ENCODE measurements around the gene LRRFIP1.

Gene LRRFIP1

DNA sequence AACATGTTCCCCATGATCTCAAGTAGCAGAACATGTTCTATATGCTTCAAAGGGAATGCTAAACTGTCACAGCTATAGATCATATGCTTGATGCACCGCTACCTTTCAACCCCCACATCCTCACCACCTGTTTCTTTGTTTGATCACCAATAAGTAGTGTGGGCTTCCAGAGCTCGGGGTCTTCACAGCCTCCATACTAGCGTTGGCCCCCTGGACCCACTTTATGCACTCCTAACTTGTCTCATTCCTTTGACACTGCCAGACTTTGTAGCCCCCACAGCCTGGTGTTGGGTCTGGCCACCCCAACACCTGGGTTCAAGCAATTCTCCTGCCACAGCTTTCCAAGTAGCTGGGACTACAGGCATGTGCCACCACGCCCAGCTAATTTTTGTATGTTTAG is 159.5 kb downstream of the LRRFIP1 start:
- Histone ChIP-seq H4K20me1 (no peaks in the 10 kb centered on the region), H3K4me1 (no peaks in the 10 kb centered on the region), H3K9ac (no peak overlapping the region), H3K9me3 (replicated peaks in 1 of 11) (peaks cover 37 to 45% (median 42%) of the 10 kb centered on the region in 11 experiments), H3K27ac (no peak overlapping the region), H3K36me3 (peaks cover 38 to 62% (median 43%) of the 10 kb centered on the region in 11 experiments), H3K27me3 (no peaks in the 10 kb centered on the region), H3K4me3 (no peak overlapping the region), H3K4me2 (no peak overlapping the region)
- no peak for TF ChIP-seq Cebpa-rat (IDR thresholded peaks at IDR 0.05)

DNA sequence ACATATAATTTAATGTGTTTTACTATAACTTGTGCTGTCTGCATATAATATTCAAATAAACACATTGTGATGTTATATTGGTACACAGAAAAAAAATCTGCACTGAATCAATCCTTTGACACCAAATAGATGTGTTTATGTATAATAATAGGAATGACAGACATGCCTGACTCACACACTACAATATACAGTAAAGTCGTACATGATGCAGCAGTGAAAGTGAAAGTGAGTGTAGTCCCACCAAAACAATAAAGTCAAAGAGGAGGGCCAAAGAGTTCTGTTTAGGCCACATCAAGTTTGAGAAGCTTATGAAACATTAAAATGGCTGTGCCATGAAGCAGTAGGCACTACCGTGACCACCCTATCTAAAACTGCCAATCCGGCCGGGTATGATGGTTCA is 163.0 kb downstream of the LRRFIP1 start:
- Histone ChIP-seq H3K4me2 (no peak overlapping the region), H3K9me3 (replicated peaks in 1 of 11) (peaks cover 18 to 21% (median 20%) of the 10 kb centered on the region in 11 experiments), H3K9ac (no peak overlapping the region), H3K36me3 (peaks cover 17 to 45% (median 21%) of the 10 kb centered on the region in 11 experiments), H3K4me1 (no peaks in the 10 kb centered on the region), H3K27ac (no peak overlapping the region), H3K4me3 (no peak overlapping the region), H4K20me1 (no peaks in the 10 kb centered on the region), H3K27me3 (no peaks in the 10 kb centered on the region)
- TF ChIP-seq Cebpa-rat (IDR thresholded peaks at IDR 0.05) = no peak

DNA sequence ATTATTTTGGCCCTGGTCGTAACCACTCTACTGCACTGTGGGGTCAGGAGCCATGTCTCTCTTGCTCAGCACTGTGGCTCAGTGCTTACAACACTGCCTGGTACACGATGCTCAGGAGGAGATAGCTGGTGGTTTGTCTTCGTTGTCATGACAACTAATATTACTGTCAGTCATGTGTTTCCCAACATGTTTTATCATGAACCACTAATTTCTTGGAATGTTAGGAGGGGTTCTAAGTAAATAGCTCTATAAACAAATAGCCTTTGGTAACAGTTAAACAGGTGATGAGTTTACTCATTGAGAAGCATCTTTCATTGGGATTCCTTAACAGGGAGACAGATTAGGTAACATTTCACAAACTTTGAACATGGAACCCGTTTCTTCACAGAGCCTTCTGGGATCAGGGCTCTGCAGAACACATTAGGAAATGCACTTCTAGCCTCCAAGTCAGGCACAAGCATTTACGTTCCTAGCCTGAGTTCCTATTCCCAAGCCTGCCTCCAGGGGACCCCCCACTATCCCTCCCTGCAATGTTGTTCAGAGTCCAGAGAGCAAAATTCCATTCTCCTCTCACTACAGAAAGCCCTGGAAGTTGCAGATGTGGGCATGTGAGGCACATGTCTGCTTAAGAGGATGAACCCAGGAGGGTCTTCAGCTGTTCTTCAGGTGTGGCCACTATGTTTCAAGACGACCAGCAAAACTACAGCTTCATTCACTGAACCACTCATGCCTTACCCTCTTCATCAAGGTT is 164.8 kb downstream of the LRRFIP1 start:
- TF ChIP-seq Cebpa-rat (IDR thresholded peaks at IDR 0.05) = no peak
- H3K9ac ChIP-seq = no peak overlapping the region
- no peak overlapping the region for H3K27ac ChIP-seq
- H3K4me2 ChIP-seq = no peak overlapping the region
- no peaks in the 10 kb centered on the region for H4K20me1 ChIP-seq
- no peaks in the 10 kb centered on the region for H3K27me3 ChIP-seq
- H3K9me3 ChIP-seq (replicated peaks in 1 of 11) = peaks cover 2 to 7% (median 3%) of the 10 kb centered on the region in 11 experiments
- H3K36me3 ChIP-seq = peaks cover 2 to 29% (median 5%) of the 10 kb centered on the region in 11 experiments; a peak in 19 of 22 replicates
- no peak overlapping the region for H3K4me3 ChIP-seq
- no peaks in the 10 kb centered on the region for H3K4me1 ChIP-seq

DNA sequence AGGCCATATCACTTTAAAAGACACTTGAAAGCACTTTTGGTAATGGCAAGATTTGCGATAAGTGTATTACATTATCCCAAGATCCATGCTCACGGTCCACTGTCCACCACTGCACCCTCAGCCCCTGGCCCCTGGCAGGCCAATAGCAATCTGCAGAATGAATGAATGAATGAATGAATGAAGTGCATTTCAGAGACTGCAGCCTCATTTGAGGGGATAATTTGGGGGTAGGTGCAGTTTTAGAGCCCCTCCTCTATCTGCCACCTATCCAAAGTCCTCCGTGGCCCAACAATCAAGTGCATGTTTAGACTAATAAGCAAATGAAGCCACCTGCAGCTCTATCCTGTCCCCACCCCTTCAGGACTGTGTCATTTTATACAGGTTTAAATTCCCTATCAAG is 169.9 kb downstream of the LRRFIP1 start:
- no peak overlapping the region for H3K4me2 ChIP-seq
- no peak for TF ChIP-seq Cebpa-rat (IDR thresholded peaks at IDR 0.05)

DNA sequence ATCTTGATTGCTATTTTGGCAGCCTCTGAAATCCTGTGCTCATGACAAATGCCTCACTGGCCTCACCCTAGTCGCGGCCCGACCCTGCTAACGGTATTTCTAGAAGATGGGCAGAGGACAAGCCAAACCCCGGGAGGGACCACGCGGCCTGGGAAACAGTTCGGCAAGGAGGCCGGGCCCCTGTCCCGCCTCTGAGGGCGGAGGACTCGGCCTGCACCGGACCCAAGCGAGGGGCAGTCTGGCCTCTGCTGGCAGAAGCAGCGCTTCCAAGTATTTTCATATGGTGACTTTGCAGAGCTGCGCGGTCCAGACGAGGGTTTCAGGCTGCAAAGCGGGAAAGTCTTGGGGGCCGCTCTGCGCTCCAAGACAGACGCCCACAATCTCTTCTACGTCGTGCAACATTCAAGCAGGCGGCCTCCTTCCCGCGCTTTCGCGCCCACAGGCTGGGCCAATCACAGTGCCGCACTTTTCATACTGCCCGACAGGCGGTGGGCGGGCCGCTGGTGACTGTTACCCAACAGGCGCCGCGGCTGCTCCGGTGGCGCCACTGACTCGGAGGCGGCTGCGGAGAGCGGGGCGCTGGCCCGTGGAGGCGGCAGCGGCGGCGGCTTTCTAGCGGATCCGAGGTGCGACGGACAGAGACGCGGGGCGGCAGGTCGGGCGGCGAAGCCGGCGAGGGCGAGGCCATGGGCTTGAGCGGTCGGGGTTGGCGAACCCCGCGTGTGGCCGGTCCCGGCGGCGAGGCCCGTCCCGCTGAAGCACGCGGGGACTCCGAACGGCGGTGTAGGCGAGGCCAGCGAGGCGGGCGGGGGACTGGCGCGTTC is 171.1 kb downstream of the LRRFIP1 start, which contains the start of gene RBM44:
Gene RBM44, plus strand, starts transcription at position 544 of the 824 bp plus-strand sequence. CDS start 14,831 bp downstream, outside the sequence.
- Histone ChIP-seq H3K4me1 (no peaks in the 10 kb centered on the region), H3K9ac (no peak within 1 kb of the TSS), H3K27ac (no peak within 1 kb of the TSS), H3K36me3 (peaks cover 0 to 18% (median 11%) of the 10 kb centered on the region in 11 experiments; a peak in 7 of 22 replicates), H3K4me2 (no peak within 1 kb of the TSS), H3K27me3 (no peaks in the 10 kb centered on the region), H3K9me3 (replicated peaks in 1 of 11) (peaks cover 24 to 33% (median 26%) of the 10 kb centered on the region in 11 experiments), H3K4me3 (no peak within 1 kb of the TSS), H4K20me1 (no peaks in the 10 kb centered on the region)
- TF ChIP-seq Cebpa-rat (IDR thresholded peaks at IDR 0.05) = no peak

More for the DNA sequence above, 169.9 kb downstream of the LRRFIP1 start:
- no peaks in the 10 kb centered on the region for H3K4me1 ChIP-seq
- no peak overlapping the region for H3K9ac ChIP-seq
- no peaks in the 10 kb centered on the region for H3K27me3 ChIP-seq
- no peak overlapping the region for H3K4me3 ChIP-seq
- no peak overlapping the region for H3K27ac ChIP-seq
- peaks cover 24 to 33% (median 26%) of the 10 kb centered on the region in 11 experiments for H3K9me3 ChIP-seq (replicated peaks in 1 of 11)
- H4K20me1 ChIP-seq = no peaks in the 10 kb centered on the region
- peaks cover 0 to 18% (median 11%) of the 10 kb centered on the region in 11 experiments; a peak in 7 of 22 replicates for H3K36me3 ChIP-seq

DNA sequence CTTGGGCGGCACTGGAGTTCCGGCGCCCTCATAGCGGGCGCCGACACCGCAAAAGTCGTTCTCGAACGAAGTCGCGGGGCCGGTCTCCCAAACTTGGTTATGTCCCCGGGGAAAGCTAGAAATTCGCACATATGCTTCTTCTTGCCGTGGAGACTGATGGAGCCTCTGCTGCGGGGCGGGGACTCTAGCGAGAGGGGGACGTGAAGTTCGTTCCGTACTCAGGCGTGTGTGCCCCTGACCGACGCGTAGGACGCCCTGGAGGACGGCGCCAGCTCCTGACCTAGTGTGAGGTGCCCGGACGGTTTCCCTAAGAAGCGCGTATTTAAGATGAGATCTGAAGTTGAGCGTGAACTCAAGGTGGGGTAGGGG is 171.7 kb downstream of the LRRFIP1 start:
- no peak for TF ChIP-seq Cebpa-rat (IDR thresholded peaks at IDR 0.05)
- Histone ChIP-seq H3K9ac (no peak overlapping the region), H3K4me1 (peaks cover 0 to 5% (median 4%) of the 10 kb centered on the region in 10 experiments; a peak in 13 of 20 replicates)

DNA sequence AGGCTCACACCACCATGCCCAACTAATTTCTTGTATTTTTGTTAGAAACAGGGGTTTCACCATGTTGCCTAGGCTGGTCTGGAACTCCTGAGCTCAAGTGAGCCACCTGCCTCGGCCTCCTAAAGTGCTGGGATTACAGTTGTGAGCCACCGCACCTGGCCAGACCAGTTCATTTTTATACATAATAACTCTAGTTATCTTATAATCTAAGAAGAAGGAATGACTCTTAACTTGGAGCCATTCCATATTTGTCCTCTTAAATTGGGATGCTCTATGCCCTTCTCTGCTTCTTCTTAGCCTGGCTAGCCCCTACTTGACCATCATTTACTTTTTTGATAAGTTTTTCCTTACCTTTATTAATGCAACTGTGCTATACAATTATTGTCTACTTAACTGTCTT is 174.1 kb downstream of the LRRFIP1 start:
- Histone ChIP-seq H3K4me2 (no peak overlapping the region), H3K9me3 (replicated peaks in 1 of 11) (peaks cover 24 to 33% (median 26%) of the 10 kb centered on the region in 11 experiments), H4K20me1 (no peaks in the 10 kb centered on the region), H3K4me3 (no peak overlapping the region), H3K36me3 (peaks cover 0 to 18% (median 11%) of the 10 kb centered on the region in 11 experiments; a peak in 7 of 22 replicates), H3K27me3 (no peaks in the 10 kb centered on the region), H3K4me1 (peaks cover 0 to 15% (median 9%) of the 10 kb centered on the region in 10 experiments; a peak in 13 of 20 replicates), H3K9ac (no peak overlapping the region), H3K27ac (no peak overlapping the region)
- no peak for TF ChIP-seq Cebpa-rat (IDR thresholded peaks at IDR 0.05)

More for the DNA sequence above, 171.7 kb downstream of the LRRFIP1 start:
- Histone ChIP-seq H3K27ac (no peak overlapping the region), H3K27me3 (no peaks in the 10 kb centered on the region), H4K20me1 (no peaks in the 10 kb centered on the region), H3K4me2 (no peak overlapping the region), H3K36me3 (peaks cover 0 to 18% (median 11%) of the 10 kb centered on the region in 11 experiments; a peak in 7 of 22 replicates), H3K4me3 (no peak overlapping the region), H3K9me3 (replicated peaks in 1 of 11) (peaks cover 24 to 33% (median 26%) of the 10 kb centered on the region in 11 experiments)

DNA sequence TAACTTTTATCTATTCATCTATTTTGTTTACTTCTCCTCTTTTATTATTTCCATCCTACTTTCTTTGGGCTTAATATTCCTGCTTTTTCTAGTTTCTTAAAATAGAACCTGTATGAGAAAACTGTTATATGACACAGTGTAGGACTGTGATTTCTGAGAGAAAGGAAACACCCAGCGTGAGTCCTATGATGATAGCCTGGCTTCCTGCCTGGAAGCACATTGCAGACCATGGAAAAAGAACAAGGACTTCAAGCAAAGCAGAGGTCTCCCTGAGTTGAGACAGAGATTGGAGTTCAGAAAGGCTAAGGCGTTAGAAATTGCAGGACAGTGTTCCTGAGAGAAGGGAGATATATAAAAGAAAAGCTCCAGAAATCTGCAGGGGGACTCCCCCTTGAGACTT is 178.9 kb downstream of the LRRFIP1 start:
- Histone ChIP-seq H3K4me2 (no peak overlapping the region), H4K20me1 (no peaks in the 10 kb centered on the region), H3K27me3 (no peaks in the 10 kb centered on the region), H3K9me3 (replicated peaks in 1 of 11) (peaks cover 0 to 8% (median 0%) of the 10 kb centered on the region in 11 experiments; a peak in 2 of 22 replicates), H3K4me1 (peaks cover 3 to 15% (median 9%) of the 10 kb centered on the region in 10 experiments; a peak in 14 of 20 replicates), H3K27ac (no peak overlapping the region), H3K4me3 (no peak overlapping the region), H3K36me3 (no peaks in the 10 kb centered on the region), H3K9ac (no peak overlapping the region)
- TF ChIP-seq Cebpa-rat (IDR thresholded peaks at IDR 0.05) = no peak

DNA sequence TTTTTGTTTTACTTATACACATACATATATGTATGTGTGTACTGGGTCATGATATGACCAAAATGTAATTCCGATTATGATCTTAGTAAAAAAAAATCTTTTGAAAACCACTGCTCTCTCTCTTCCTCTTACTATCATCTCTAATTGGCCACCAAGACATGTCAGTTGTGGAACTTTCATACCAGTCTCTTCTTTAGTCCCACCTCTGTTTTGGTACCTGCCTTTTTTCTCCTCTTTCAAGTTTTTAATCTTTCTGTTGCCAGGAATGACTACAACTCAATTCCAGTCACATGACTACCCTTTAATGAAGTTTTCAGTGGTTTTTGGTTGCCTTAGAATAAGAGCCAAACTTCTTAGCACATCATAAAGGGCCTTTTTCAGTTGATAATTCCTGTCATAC is 188.2 kb downstream of the LRRFIP1 start:
- H3K4me1 ChIP-seq = peaks cover 0 to 47% (median under 1%) of the 10 kb centered on the region in 10 experiments; a peak in 8 of 20 replicates
- no peaks in the 10 kb centered on the region for H4K20me1 ChIP-seq
- no peaks in the 10 kb centered on the region for H3K36me3 ChIP-seq
- H3K27me3 ChIP-seq = no peaks in the 10 kb centered on the region
- no peak overlapping the region for H3K9ac ChIP-seq
- H3K9me3 ChIP-seq (replicated peaks in 1 of 11) = no peaks in the 10 kb centered on the region
- H3K4me3 ChIP-seq = no peak overlapping the region
- TF ChIP-seq Cebpa-rat (IDR thresholded peaks at IDR 0.05) = no peak
- H3K4me2 ChIP-seq = no peak overlapping the region
- no peak overlapping the region for H3K27ac ChIP-seq

Measured in BLaER1 treated with 17β-estradiol and CSF1 and Interleukin-3, amounts not matched to agents 10 nM and 100 nM (cell line).